DOHH2 (cell line): ENCODE data around the gene SLN.

Source experiments
- CTCF ChIP-seq: fragments of 200-600 bp; sonication (generic); IDR thresholded peaks from one replicate; pipeline ENCODE4 v1.5.1; 2014; ENCODE audit warnings: antibody characterized with exemption, mild to moderate bottlenecking, low read depth, low read length; ENCODE audit not compliant: poor library complexity, severe bottlenecking
- EZH2phosphoT487 ChIP-seq: fragments of 200-600 bp; sonication (generic); IDR thresholded peaks from 2 replicates; pipeline ENCODE4 v1.6.1; 2017; ENCODE audit warnings: borderline replicate concordance, mild to moderate bottlenecking, antibody characterized with exemption, low read length, moderate library complexity, mixed read lengths

GRCh38 chr11:107708792-107709191, 3.1 kb downstream of the SLN start:
- TF ChIP-seq CTCF (no peak), EZH2phosphoT487 (no peak)
